GM19025 (cell line): ENCODE data around the gene SDHA.
"Not testable (repeated sequence)": the region's sequence is repeated elsewhere in the genome, so short reads cannot be mapped to it uniquely, and the experiment has no call there.

Experiments used
- ATAC-seq: cut with Tn5 transposase; IDR thresholded peaks from one replicate; pipeline ENCODE4 v1.9.1; 2021; ENCODE audit warnings: mild to moderate bottlenecking, low read depth, moderate library complexity; ENCODE audit not compliant: unreplicated experiment

Gene SDHA

GRCh38 chr5:251975-252374, 33.9 kb downstream of the SDHA start:
- ATAC-seq, result not testable (repeated sequence)

DNA sequence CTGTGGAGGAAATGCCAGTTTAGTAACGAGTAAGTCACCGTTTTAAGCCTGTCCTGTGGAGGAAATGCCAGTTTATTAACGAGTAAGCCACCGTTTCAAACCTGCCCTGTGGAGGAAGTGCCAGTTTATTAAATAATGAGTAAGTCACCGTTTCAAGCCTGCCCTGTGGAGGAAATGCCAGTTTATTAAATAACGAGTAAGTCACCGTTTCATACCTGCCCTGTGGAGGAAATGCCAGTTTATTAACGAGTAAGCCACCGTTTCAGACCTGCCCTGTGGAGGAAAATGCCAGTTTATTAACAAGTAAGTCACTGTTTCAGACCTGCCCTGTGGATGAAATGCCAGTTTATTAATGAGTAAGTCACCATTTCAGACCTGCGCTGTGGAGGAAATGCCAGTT, 34.4 kb downstream of the SDHA start:
- ATAC-seq, result no peak

DNA sequence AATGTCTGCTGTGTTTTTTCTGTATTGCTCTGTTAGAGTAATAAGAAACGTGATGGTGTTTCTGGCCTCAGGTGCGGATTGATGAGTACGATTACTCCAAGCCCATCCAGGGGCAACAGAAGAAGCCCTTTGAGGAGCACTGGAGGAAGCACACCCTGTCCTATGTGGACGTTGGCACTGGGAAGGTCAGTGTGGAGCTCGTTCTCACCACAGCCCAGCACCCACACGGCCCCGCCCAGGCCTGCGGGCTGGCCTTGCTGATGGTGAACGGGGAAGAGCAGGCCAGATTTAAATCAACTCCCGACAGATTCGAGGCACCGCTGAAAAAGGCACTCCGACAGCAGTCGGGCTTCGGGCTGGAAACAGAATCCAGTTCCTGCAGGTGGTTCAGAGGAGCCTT, 36.2 kb downstream of the SDHA start:
- ATAC-seq, result not testable (repeated sequence)

- ATAC-seq, result not testable (repeated sequence)
Observed at GRCh38 chr5:255116-255515, 37.0 kb downstream of the SDHA start.

DNA sequence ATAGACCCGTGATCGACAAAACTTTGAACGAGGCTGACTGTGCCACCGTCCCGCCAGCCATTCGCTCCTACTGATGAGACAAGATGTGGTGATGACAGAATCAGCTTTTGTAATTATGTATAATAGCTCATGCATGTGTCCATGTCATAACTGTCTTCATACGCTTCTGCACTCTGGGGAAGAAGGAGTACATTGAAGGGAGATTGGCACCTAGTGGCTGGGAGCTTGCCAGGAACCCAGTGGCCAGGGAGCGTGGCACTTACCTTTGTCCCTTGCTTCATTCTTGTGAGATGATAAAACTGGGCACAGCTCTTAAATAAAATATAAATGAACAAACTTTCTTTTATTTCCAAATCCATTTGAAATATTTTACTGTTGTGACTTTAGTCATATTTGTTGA, 38.2 kb downstream of the SDHA start:
- not testable (repeated sequence) for ATAC-seq

DNA sequence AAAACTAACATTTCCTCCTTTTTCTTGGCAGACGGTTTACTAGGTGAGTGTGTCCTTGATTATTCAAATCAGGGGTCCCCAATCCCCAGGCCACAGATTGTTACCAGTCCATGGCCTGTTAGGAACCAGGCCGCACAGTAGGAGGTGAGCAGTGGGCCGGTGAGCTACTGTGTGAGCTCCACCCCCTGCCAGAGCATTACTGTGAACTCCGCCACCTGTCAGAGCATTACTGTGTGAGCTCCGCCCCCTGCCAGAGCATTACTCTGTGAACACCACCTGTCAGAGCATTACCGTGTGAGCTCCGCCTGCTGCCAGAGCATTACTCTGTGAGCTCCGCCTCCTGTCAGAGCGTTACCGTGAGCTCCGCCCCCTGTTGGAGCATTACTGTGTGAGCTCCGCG, 39.0 kb downstream of the SDHA start:
- no peak for ATAC-seq

GRCh38 chr5:263275-263974, 45.3 kb downstream of the SDHA start:
- ATAC-seq, result not testable (repeated sequence)

GRCh38 chr5:264338-264737, 46.2 kb downstream of the SDHA start:
- no peak for ATAC-seq

DNA sequence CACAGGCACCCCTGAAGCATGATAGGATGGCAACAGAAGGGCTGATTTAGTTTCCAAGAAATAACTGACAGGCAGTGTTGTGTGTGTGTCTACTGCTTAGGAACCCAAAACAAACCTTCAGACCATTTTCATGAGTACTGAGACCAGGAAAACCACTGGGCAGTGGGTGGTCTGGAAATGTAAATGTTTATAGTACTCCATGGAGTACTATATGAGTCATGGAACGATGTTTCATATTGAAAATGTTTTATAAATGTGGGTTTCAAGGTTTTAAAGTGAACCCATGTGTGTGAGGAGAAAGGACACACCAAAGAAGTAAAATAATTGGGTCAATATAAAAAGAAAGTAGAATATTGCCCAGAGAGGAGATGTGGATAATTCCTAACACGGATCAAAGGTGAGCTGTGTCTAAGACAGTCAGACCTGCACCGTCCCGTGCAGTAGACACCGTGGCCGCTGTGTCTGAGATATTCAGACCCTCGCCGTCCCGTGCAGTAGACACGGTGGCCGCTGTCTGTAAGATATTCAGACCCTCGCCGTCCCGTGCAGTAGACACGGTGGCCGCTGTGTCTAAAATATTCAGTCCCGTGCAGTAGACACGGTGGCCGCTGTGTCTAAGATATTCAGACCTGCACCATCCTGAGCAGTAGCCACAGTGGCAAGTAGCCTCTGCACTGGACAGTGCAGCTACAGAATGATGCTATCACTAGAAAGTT, 48.3 kb downstream of the SDHA start:
- not testable (repeated sequence) for ATAC-seq

DNA sequence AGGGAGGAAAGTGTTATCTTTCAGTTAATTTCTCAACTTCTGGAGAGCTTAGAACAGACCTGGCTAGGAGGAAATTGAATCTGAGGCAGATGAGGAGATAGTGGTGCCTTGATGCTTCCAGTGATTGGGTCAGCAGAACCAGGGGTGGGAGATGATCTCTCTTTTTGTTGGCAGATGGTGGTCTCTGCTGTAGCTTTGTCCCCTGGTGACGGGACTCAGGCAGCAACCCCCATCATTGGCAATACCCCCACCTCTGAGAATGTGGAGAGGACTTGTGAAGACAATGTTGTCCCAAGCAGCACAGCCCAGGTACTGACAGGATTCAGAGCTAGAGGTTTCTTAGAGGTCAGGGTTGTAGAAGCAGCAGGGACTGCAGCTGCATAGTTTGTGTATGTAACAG, 49.6 kb downstream of the SDHA start:
- ATAC-seq, result no peak

GRCh38 chr5:270340-270739, 52.2 kb downstream of the SDHA start:
- no peak for ATAC-seq

- ATAC-seq, result peak; percentile 16
Observed at GRCh38 chr5:271828-272167, 53.7 kb downstream of the SDHA start.

GRCh38 chr5:273091-273490, 55.0 kb downstream of the SDHA start:
- ATAC-seq, result not testable (repeated sequence)

GRCh38 chr5:273491-273890, 55.4 kb downstream of the SDHA start:
- ATAC-seq, result not testable (repeated sequence)

GRCh38 chr5:274346-274745, 56.2 kb downstream of the SDHA start:
- not testable (repeated sequence) for ATAC-seq

- no peak for ATAC-seq
Observed at GRCh38 chr5:278646-279045, 60.5 kb downstream of the SDHA start.

DNA sequence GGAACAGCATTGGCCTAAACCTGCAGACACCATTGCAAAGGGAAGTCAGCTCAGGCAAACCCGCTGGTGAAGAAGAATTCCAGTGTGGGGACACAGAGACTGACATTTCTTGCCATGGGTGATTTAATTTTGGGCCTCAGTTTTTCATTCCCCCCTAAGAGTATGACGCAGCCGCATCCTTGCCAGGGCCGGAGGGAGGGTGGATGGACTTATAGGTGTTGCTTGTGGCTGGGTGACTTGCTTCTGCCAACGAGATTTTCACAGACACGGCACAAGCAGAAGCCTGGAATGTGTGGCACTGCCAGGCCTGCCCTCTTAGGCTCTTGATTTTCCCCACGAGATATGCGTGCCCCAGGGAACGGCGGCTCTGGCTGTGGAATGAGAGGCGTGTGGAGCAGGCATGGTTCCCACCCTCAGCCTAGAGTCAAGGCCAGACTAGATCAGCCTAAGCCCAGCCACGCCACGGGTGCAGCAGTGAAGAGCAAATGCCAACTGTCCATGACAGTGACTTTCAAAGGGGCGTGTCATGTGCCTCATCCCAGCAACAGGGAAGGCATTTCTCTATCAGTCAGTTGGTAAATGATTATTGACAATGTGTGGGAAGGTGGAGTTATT, 61.0 kb downstream of the SDHA start:
- not testable (repeated sequence) for ATAC-seq

- no peak for ATAC-seq
Observed at GRCh38 chr5:285991-286557, 68.0 kb downstream of the SDHA start.

- not testable (repeated sequence) for ATAC-seq
Observed at GRCh38 chr5:290200-290599, 72.1 kb downstream of the SDHA start.

DNA sequence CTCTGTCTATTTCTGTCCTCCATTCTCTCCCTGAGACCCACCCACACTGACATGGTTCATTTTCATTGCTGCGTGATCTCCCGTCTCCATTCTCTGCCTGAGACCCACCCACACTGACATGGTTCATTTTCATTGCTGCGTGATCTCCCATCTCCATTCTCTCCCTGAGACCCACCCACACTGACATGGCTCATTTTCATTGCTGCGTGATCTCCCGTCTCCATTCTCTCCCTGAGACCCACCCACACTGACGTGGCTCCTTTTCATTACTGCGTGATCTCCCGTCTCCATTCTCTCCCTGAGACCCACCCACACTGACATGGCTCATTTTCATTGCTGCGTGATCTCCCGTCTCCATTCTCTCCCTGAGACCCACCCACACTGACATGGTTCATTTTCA, 73.2 kb downstream of the SDHA start:
- not testable (repeated sequence) for ATAC-seq

DNA sequence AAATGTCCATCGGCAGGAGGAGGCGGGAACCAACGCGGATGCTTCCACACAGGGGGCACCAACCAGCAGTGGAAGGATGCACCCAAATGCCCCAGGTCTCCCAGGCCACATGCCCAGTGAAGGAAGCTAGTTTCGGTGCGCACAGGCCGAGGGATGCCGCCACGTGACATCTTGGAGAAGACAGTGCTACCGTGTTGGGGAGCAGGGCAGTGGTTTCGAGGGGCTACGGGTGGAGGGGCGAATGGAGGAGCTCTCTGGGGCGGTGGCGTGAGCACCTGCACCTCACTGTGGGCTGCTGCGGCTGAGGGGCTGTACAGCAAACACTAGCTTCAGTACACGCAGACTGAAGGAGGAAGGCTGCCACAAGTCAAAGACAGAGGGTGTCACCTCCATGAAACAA, 76.7 kb downstream of the SDHA start:
- ATAC-seq, result not testable (repeated sequence)
